HG03103 (cell line): ENCODE data around the gene NFIA.

ENCODE experiments used
- ATAC-seq: cut with Tn5 transposase; IDR thresholded peaks from one replicate; pipeline ENCODE4 v1.9.1; 2021; ENCODE audit warnings: low read depth; ENCODE audit not compliant: unreplicated experiment

Gene NFIA

DNA sequence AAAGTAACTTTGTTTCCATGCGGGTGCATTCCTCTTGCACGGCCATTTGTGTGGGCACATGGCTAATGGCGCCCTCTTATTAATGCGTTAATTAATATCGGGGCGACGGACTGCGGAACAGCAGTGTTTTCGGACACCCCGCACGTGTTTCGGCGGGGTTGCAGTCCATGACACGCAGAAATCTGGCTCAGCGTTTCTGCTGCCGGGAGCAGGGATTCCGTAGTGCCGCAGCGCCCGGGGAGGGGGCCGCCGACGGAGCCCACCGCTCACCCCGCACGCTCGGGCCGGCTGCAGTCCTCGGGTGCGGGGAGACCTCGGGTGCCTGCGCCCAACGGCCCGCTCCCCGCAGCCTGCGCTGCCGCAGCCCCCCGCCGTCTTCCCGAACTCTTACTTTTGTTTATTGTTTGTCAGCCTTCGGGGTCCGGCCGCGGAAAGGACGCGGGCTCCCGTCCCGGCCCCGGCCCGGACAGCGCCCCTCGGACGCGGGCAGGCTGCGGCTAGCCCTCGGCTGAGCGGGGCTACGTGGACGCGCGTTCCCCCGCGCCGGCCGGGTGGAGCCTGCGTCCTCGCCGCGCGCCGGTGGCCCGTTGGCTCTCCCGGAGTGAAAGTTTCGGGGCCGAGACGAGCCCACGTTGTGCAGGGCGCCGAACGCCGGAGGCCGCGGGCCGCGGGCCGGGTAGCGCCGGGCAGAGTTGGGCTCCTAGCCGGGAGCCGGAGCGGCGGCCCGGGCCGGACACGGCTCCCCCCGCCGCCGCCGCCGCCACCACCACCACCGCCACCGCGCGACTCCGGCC lies 849 bp downstream of the NFIA start:
- ATAC-seq, result no peak

DNA sequence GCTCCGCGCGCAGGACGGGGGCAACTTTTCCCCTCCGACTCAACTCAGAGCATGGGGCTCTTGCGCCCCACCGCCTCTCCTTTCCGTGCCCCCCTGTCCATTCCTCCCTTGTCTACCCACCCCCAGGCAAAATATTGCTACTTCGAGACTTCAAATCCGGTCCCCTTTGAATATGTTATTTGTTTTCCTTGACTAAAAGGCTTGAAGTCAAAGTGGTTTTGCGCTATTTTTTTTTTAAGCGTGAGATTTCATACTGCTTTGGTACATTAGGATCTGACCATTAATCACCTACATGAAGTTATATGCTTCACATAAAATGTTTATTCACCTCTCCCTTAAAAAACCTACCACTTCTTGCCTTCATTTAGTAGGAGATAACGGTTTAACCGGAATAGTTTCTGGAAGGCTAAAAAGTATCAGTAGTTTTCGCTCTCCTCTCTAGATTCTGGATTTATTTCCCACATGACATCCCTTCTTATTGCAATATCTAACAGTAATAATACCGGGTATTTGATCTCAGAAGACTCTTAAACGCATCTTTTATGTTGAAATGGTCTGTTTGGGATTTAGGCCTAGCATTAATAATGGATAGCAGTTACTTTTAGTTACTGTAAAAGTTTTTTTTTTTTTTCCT lies 1.6 kb downstream of the NFIA start:
- no peak for ATAC-seq

- no peak for ATAC-seq
Observed at GRCh38 chr1:61084491-61085031, 2.2 kb downstream of the NFIA start.

GRCh38 chr1:61085206-61085982 lies 3.0 kb downstream of the NFIA start:
- no peak for ATAC-seq

- ATAC-seq, result no peak
Observed at GRCh38 chr1:61085983-61086644, 3.8 kb downstream of the NFIA start.

DNA sequence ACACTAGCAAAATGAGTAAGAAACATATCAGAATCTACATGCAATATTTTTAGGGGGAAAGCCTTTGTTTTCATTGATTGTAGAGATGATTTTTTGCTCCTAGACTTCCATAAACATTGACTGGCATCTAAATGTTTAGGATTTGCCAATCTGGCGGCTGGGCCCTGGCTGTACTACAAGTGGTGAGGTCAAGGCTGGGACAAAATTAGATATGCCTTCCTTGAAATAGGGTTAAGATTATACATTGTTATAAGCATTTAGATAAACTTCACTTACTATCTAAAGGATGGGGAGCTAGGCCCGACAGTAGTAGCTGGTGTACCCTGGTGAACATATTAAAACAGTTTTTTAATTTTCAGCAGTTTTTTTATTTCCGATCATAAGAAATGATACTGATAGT lies 5.2 kb downstream of the NFIA start:
- no peak for ATAC-seq

- ATAC-seq, result no peak
Observed at GRCh38 chr1:61088163-61088974, 6.0 kb downstream of the NFIA start.

GRCh38 chr1:61089338-61089737 lies 7.0 kb downstream of the NFIA start:
- ATAC-seq, result no peak

- ATAC-seq, result no peak
Observed at GRCh38 chr1:61089741-61090140, 7.4 kb downstream of the NFIA start.

GRCh38 chr1:61090546-61091202 lies 8.3 kb downstream of the NFIA start:
- no peak for ATAC-seq

DNA sequence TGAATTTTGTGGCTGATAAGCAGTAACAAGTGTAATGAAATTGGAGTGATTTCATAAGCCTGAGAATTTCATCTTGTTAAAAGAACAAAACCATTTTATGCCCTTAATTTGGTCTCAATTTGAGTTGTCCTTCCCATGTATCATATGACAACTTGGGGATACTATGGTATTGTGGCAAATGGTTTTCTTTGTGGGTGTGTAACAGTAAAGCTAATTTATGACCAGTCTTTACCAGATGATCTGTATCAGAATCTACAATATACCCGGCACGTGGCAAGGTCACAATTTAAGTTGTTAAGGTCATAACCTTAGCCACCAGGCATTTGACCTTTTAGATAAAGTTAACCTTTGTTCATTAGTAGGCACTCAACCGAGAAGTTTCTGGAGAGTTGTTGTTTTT lies 9.1 kb downstream of the NFIA start:
- no peak for ATAC-seq

- ATAC-seq, result no peak
Observed at GRCh38 chr1:61092642-61093041, 10.3 kb downstream of the NFIA start.

DNA sequence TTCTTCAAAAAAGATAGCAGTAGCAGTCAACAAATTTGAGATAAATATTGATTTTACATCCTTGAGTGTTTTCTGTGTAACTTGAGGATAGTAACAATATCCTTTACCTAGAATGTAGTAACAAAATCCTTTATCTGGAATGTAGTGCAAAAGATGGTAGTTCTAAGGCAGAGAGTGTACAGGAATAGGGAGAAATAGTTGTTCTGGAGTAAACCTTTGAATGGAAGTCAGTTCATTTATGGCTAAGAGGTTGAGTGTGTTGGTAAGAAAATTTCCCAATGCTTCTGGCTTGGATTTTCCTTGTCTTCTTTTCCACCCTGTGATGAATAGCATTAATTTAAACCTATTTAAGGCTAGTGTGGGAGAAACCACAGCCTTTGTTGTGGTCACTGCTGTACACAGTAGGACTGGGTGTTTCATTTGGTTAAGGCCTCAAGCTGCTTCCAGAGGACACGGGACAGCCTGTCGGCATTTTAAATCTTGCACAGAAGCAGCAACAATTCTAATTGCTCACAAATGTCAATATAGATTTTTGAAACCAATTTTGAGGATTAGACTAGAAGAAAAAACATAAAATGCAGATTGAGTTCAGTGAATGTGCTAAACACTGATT lies 11.3 kb downstream of the NFIA start:
- no peak for ATAC-seq

GRCh38 chr1:61094677-61095469 lies 12.5 kb downstream of the NFIA start:
- no peak for ATAC-seq

GRCh38 chr1:61095470-61095812 lies 13.1 kb downstream of the NFIA start:
- no peak for ATAC-seq

GRCh38 chr1:61097317-61097716 lies 15.0 kb downstream of the NFIA start:
- ATAC-seq, result no peak

DNA sequence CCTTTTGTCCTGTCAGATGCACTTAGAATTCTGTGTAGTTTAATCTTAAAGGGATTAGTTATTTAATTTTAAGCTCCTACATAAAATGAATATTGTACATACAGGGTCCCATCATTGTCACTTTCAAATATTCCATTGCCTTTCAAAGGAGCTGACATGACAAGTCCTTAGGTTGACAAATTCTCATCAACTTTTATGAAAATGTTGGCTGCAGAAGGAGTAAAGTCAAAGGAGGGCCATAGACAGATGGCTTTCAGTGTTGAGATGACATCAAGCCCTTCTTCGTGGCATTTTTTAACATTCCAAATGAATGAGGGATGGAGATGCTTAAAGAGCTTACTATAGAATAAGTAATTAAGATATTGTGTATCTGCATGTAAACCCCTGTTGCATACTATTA lies 15.4 kb downstream of the NFIA start:
- ATAC-seq, result no peak

- no peak for ATAC-seq
Observed at GRCh38 chr1:61098333-61098732, 16.0 kb downstream of the NFIA start.
